Right lobe of liver (tissue), 4 donors: ENCODE measurements around the gene TGM3.

Experiments used
- CTCF ChIP-seq, 4 donors: fragments of 200-600 bp in 3 of 4; fragments of 450-650 bp in 1 of 4; IDR thresholded peaks; one replicate each; pipeline versions ENCODE4 v1.5.1 to v1.8.0; 2016 to 2022; ENCODE audit warnings: antibody characterized with exemption in 4 of 4, mild to moderate bottlenecking in 2 of 4
- POLR2A ChIP-seq: fragments of 450-650 bp; IDR thresholded peaks from one replicate; pipeline ENCODE4 v1.6.1; 2017; ENCODE audit warnings: antibody characterized with exemption, mild to moderate bottlenecking
- donor health status: DM: no; HTN: no; CAD: no.
- donor health status: DM: no; HTN: no; CAD: no.
- donor health status: DM: no; HTN: yes; CAD: no.

- no peak for TF ChIP-seq CTCF (IDR thresholded peaks at IDR 0.05)
- no peak for TF ChIP-seq POLR2A
These were observed 4.2 kb downstream of the TGM3 start for GRCh38 chr20:2300002-2300401.
